ENCODE measurements around the gene IL1R2.

Gene IL1R2

DNA sequence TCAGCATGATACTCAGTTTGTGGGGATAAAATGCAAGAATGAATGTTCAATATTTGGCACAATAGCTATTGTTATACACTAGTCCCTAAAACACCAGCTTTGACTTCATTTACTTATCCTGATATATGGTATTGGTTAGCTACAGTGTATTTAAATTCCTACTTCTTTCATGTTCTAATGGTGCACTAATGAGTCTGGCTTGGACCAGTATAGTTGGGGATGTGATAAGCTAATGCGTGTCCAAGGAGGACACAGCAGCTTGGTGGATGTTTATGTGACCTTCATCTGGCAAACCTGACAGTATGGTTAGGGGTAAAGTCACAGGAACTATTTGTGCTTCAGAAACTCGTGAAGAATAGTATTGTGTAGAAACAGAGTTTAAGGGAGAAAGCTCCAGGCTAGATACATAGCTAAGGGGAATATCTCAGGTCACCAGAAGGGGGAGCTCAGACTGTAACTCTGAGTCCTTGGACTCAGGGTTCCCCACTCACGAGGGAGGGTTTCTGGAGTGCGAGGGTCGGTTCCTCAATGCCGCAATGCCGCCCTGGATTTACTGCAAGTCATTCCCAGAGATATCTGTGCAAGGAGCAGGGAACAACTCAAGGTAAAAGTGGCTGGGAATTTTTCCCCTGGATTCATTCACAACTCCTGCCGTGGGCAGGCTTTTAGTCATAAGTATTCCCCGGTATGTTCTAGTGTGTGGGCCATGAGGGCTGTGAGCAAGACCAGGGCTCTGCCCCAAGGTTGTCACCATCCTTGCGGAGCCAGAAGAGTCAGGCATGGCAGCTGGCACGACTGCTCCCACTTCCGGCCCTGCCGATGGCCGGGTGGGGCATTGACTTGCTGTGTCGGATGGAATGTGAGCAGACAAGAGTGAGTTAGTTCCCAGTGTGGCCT lies 14.5 kb downstream of the IL1R2 start:
- Histone ChIP-seq H3K27ac (replicated peaks) (no peak overlapping the region), H3K27me3 (ENCODE audit: insufficient read depth, poor library complexity, severe bottlenecking) (no peaks in the 10 kb centered on the region), H3K4me3 (replicated peaks; ENCODE audit: insufficient read depth, low read length) (no peak overlapping the region)
- TF ChIP-seq, protein P1, sequence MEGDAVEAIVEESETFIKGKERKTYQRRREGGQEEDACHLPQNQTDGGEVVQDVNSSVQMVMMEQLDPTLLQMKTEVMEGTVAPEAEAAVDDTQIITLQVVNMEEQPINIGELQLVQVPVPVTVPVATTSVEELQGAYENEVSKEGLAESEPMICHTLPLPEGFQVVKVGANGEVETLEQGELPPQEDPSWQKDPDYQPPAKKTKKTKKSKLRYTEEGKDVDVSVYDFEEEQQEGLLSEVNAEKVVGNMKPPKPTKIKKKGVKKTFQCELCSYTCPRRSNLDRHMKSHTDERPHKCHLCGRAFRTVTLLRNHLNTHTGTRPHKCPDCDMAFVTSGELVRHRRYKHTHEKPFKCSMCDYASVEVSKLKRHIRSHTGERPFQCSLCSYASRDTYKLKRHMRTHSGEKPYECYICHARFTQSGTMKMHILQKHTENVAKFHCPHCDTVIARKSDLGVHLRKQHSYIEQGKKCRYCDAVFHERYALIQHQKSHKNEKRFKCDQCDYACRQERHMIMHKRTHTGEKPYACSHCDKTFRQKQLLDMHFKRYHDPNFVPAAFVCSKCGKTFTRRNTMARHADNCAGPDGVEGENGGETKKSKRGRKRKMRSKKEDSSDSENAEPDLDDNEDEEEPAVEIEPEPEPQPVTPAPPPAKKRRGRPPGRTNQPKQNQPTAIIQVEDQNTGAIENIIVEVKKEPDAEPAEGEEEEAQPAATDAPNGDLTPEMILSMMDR (IDR thresholded peaks at IDR 0.05; ENCODE audit: insufficient read depth, low read length): peak; percentile 68
- TF ChIP-seq, protein P2, sequence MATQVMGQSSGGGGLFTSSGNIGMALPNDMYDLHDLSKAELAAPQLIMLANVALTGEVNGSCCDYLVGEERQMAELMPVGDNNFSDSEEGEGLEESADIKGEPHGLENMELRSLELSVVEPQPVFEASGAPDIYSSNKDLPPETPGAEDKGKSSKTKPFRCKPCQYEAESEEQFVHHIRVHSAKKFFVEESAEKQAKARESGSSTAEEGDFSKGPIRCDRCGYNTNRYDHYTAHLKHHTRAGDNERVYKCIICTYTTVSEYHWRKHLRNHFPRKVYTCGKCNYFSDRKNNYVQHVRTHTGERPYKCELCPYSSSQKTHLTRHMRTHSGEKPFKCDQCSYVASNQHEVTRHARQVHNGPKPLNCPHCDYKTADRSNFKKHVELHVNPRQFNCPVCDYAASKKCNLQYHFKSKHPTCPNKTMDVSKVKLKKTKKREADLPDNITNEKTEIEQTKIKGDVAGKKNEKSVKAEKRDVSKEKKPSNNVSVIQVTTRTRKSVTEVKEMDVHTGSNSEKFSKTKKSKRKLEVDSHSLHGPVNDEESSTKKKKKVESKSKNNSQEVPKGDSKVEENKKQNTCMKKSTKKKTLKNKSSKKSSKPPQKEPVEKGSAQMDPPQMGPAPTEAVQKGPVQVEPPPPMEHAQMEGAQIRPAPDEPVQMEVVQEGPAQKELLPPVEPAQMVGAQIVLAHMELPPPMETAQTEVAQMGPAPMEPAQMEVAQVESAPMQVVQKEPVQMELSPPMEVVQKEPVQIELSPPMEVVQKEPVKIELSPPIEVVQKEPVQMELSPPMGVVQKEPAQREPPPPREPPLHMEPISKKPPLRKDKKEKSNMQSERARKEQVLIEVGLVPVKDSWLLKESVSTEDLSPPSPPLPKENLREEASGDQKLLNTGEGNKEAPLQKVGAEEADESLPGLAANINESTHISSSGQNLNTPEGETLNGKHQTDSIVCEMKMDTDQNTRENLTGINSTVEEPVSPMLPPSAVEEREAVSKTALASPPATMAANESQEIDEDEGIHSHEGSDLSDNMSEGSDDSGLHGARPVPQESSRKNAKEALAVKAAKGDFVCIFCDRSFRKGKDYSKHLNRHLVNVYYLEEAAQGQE (IDR thresholded peaks at IDR 0.05; ENCODE audit: insufficient replicate concordance, low read depth): no peak
- DNase-seq (ENCODE audit: low read depth in 1 of 2, low spot score in 1 of 2): peak; percentile 47 to 56

DNA sequence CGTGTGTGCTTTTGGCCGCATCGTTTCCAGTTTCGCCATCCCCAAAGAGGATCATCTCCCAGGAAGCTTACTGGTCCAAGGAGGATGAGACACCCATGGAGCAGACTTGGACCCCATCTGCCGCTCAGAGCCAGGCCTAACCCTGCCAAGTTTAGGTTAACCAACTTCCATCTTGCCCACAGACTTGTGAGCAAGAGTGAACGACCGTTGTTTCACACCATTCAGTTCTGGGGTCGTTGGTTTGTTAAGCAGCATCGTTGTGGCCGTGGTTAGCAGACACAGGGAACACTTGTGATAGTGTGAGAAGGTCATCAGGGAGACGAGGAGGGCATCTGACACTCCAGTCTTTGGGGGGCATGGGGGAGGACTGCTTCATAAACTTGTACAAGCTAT lies 15.1 kb downstream of the IL1R2 start:
- no peak overlapping the region for H3K27ac ChIP-seq (replicated peaks)
- no peak overlapping the region for H3K4me3 ChIP-seq (replicated peaks; ENCODE audit: insufficient read depth, low read length)
- no peak for DNase-seq (ENCODE audit: low read depth in 1 of 2, low spot score in 1 of 2)
- TF ChIP-seq GABPA (IDR thresholded peaks at IDR 0.05; ENCODE audit: low read depth): no peak
- TF ChIP-seq, protein P2 (IDR thresholded peaks at IDR 0.05; ENCODE audit: insufficient replicate concordance, low read depth): no peak
- TF ChIP-seq, protein P1 (IDR thresholded peaks at IDR 0.05; ENCODE audit: insufficient read depth, low read length): no peak
- TF ChIP-seq SPI1 (IDR thresholded peaks at IDR 0.05; ENCODE audit: borderline replicate concordance, low read depth): no peak
- TF ChIP-seq POLR2AphosphoS5 (IDR thresholded peaks at IDR 0.05; ENCODE audit: low read depth): no peak
- no peaks in the 10 kb centered on the region for H3K27me3 ChIP-seq (ENCODE audit: insufficient read depth, poor library complexity, severe bottlenecking)

DNA sequence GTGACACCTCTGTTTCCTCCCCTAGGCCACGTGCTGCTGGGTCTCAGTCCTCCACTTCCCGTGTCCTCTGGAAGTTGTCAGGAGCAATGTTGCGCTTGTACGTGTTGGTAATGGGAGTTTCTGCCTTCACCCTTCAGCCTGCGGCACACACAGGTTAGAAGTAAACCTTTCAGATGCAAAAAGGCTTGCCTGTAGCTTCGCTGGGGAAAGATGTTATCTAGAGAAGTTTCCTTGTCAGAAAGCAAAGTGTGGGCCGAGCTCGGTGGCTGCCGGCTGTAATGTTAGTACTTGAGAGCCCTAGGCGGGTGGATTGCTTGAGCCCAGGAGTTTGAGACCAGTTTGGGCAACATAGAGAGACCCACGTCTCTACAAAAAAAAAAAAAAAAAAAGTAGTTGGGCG lies 16.7 kb downstream of the IL1R2 start:
- no peak for TF ChIP-seq POLR2AphosphoS5 (IDR thresholded peaks at IDR 0.05; ENCODE audit: low read depth)
- TF ChIP-seq, protein P1 (IDR thresholded peaks at IDR 0.05; ENCODE audit: insufficient read depth, low read length): no peak
- TF ChIP-seq, protein P2 (IDR thresholded peaks at IDR 0.05; ENCODE audit: insufficient replicate concordance, low read depth): no peak
- no peak for TF ChIP-seq GABPA (IDR thresholded peaks at IDR 0.05; ENCODE audit: low read depth)
- TF ChIP-seq SPI1 (IDR thresholded peaks at IDR 0.05; ENCODE audit: borderline replicate concordance, low read depth): no peak
- H3K27me3 ChIP-seq (ENCODE audit: insufficient read depth, poor library complexity, severe bottlenecking): no peaks in the 10 kb centered on the region

More for the DNA sequence above, 16.7 kb downstream of the IL1R2 start:
- H3K4me3 ChIP-seq (replicated peaks; ENCODE audit: insufficient read depth, low read length): no peak overlapping the region
- H3K27ac ChIP-seq (replicated peaks): no peak overlapping the region
- no peak for DNase-seq (ENCODE audit: low read depth in 1 of 2, low spot score in 1 of 2)

Data from HL-60 (cell line).